GM18505 (cell line): ENCODE data around the gene TFAP2A.

ENCODE experiments used
- ATAC-seq: cut with Tn5 transposase; IDR thresholded peaks from one replicate; pipeline ENCODE4 v1.9.1; 2021; ENCODE audit not compliant: unreplicated experiment
- POLR2A ChIP-seq: IDR thresholded peaks from 4 replicates; pipeline ENCODE4 v1.6.1; 2011; ENCODE audit warnings: borderline replicate concordance; ENCODE audit not compliant: insufficient read depth, insufficient read length; ENCODE audit errors: extremely low read depth

The TFAP2A gene

GRCh38 chr6:10421921-10422736 is 7.3 kb upstream of the TFAP2A start:
- ATAC-seq, result no peak
- TF ChIP-seq POLR2A, result no peak

DNA sequence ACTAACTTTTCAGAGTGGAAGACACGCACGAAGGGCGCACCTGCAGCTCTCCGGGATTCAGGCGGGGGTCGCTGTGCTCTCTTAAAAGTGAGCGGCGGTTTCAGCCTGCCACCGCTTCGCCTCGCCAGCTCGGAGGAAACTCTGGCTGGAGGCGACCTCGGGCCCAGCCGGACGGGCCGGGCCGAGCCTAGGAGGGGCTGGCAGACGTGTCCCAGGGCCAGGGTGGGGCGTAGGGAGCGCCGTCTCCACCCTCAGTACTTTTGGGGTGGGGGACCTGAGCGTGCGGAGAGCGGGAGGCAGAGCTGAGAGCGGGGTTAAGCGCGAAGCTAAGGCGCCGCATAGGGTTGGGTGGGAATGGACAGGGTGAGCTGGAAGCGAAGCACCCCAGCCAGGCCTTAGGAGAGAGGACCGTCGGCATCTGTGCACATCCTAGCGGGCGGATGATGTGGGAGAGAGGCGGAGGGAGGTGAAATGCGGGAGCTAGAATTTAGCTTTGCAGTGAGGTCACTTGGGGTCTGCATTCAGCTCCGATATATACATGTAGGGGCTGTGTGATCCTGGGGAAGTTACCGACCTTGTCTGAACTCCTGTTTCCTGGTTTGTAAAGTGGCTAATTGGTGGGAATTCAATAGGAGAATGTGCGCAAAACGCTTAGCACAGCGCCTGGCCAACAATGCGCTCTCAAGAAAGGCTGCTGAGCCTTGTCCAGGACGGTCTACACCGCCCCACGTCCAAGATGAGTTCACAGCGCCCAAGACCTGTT is 6.5 kb upstream of the TFAP2A start:
- no peak for ATAC-seq
- TF ChIP-seq POLR2A, result no peak

GRCh38 chr6:10420546-10421157 is 5.8 kb upstream of the TFAP2A start:
- ATAC-seq, result no peak
- TF ChIP-seq POLR2A, result no peak

GRCh38 chr6:10419749-10420545 is 5.1 kb upstream of the TFAP2A start:
- no peak for TF ChIP-seq POLR2A
- no peak for ATAC-seq

DNA sequence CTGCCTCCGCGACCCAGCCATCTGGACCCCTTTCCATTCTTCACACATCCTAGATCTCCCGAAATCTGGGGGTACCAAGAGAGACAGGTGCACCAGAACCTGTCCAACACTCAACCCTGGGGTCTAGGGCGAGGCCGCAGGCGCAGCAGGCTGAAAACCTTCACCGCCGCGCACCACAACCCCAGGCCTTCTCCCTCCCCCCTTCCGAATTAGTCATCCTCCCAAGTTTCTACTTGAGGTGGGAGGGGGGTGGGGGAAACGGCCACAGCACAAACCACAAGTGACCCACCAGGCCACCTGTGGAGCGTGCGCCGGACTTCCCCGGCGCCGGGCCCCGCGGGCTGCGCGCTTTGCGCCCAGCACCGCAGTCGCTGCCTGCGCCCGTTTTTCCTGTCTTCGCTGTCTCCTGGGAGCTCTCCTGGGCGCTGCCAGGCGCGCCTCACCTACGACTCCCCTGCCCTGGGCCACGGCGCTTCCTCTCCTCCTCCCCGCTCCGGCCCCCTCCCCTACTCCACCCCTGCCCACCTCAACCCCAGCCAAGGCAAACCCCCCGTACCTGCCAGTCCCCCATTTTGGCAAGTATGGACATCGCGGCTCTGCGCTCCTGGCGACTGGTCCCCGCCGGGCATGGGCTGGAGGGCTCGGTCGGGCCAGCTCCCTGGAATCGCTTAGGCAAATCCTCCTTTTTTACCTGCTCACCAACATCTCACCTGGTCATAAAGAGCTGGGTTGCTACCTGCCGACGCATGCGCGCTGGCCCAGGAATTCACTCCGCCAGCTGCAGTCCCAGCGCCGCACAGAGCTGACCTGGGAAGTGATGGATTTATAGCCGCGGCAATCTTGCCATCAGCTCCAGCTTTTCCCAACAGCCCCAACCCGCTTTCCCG is 4.2 kb upstream of the TFAP2A start:
- TF ChIP-seq POLR2A, result no peak
- peak; percentile 37 for ATAC-seq

GRCh38 chr6:10418361-10418861 is 3.5 kb upstream of the TFAP2A start:
- no peak for ATAC-seq
- no peak for TF ChIP-seq POLR2A

GRCh38 chr6:10417681-10418104 is 2.8 kb upstream of the TFAP2A start:
- no peak for TF ChIP-seq POLR2A
- ATAC-seq, result no peak

- no peak for TF ChIP-seq POLR2A
Observed at GRCh38 chr6:10416863-10417641, 2.2 kb upstream of the TFAP2A start.

GRCh38 chr6:10416516-10416862 is 1.6 kb upstream of the TFAP2A start:
- ATAC-seq, result no peak

More at GRCh38 chr6:10416863-10417641, 2.2 kb upstream of the TFAP2A start:
- ATAC-seq, result no peak

DNA sequence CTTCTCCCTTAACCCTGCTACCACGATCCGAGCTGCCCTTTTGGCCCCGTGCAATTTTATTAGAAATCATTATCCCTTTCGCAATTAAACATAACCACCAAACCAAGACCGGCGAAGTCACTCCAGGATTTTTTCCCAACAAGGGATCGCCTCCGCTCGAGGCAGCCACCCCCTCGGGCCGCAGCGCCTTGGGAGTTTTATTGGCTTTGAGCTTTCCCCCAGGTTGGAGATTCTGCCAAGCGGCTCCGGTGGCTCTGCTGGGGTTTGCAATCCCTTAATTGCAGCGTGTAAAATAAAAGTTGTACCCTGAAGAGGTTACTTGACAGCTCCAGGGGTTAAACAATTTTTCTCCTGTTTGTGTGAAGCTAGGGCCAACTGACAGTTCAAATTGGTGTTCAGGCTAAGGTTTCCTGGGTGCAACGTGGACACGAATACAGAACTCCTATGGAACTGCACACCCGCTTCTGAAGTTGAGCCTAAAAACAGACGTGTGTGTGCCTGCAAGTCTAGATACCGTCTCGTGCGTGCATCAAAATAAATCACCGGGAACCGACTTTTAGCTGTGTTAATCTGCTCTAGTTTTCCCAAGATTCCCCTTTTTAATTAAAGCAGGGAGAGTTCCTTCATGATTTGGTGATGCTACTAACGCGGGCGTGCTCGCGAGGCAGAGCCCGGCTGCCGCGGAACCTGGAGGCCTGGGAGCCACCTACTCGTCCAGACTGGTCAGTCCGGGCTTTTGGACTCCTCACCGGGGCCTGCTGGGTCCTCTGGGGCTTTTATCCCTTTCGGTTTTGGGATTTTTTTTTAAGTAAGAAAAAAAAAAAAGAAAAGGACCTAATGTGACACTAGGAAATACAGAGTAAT is 975 bp upstream of the TFAP2A start:
- no peak for ATAC-seq
- no peak for TF ChIP-seq POLR2A

More at GRCh38 chr6:10416516-10416862, 1.6 kb upstream of the TFAP2A start:
- TF ChIP-seq POLR2A, result no peak
